CD4-positive, alpha-beta T cell treated with Interferon gamma for 1 hour (primary cell): ENCODE results near the gene IL1A.
A peak's percentile ranks its signal among the peaks of the same experiment; 100 is the strongest.
"Not testable (repeated sequence)": the region's sequence is repeated elsewhere in the genome, so short reads cannot be mapped to it uniquely, and the experiment has no call there.

Experiments used
- DNase-seq: peaks from one replicate; pipeline ENCODE4 v3.0.0-alpha.2; 2020

The IL1A gene

GRCh38 chr2:112784199-112785189 lies at the start of gene IL1A:
TSS of gene IL1A (minus strand) at chr2:112784493. CDS start at chr2:112783770, 723 bp downstream.
- peak; percentile 41 for DNase-seq

GRCh38 chr2:112833976-112834375 lies 49.7 kb upstream of the IL1A start:
- DNase-seq: no peak

- DNase-seq: not testable (repeated sequence)
Observed at GRCh38 chr2:112833639-112833931, 49.3 kb upstream of the IL1A start.

GRCh38 chr2:112832841-112833638 lies 48.7 kb upstream of the IL1A start:
- DNase-seq: peak; percentile 44

- peak; percentile 45 for DNase-seq
Observed at GRCh38 chr2:112831946-112832840, 47.9 kb upstream of the IL1A start.

GRCh38 chr2:112831513-112831845 lies 47.2 kb upstream of the IL1A start:
- peak; percentile 34 for DNase-seq

- no peak for DNase-seq
Observed at GRCh38 chr2:112830682-112831512, 46.6 kb upstream of the IL1A start.

- DNase-seq: peak; percentile 43
Observed at GRCh38 chr2:112829961-112830681, 45.8 kb upstream of the IL1A start.

GRCh38 chr2:112829101-112829960 lies 45.0 kb upstream of the IL1A start:
- DNase-seq: peak; percentile 33

GRCh38 chr2:112828251-112828691 lies 44.0 kb upstream of the IL1A start:
- no peak for DNase-seq

GRCh38 chr2:112827604-112828185 lies 43.4 kb upstream of the IL1A start:
- peak; percentile 9 for DNase-seq

GRCh38 chr2:112827009-112827408 lies 42.7 kb upstream of the IL1A start:
- no peak for DNase-seq

GRCh38 chr2:112825706-112826105 lies 41.4 kb upstream of the IL1A start:
- DNase-seq: no peak

- no peak for DNase-seq
Observed at GRCh38 chr2:112824694-112825085, 40.4 kb upstream of the IL1A start.

- no peak for DNase-seq
Observed at GRCh38 chr2:112821682-112822081, 37.4 kb upstream of the IL1A start.

- no peak for DNase-seq
Observed at GRCh38 chr2:112821142-112821541, 36.8 kb upstream of the IL1A start.

- no peak for DNase-seq
Observed at GRCh38 chr2:112820343-112820742, 36.0 kb upstream of the IL1A start.

GRCh38 chr2:112819081-112819480 lies 34.8 kb upstream of the IL1A start:
- no peak for DNase-seq

GRCh38 chr2:112818094-112818902 lies 34.0 kb upstream of the IL1A start:
- DNase-seq: no peak
